ENCODE results near the gene STIM2.

Gene STIM2

GRCh38 chr4:26996745-26997144 lies 136.1 kb downstream of the STIM2 start:
- peaks cover 13% of the 10 kb centered on the region for H3K4me1 ChIP-seq (ENCODE audit: insufficient read depth, low read length)
- no peak overlapping the region for H3K9ac ChIP-seq (ENCODE audit: low read depth, low read length)
- no peaks in the 10 kb centered on the region for H3K27me3 ChIP-seq (ENCODE audit: insufficient read depth, low read length)
- H3K36me3 ChIP-seq (ENCODE audit: insufficient read depth, low read depth, low read length) = no peaks in the 10 kb centered on the region
- no peak overlapping the region for H3K27ac ChIP-seq (ENCODE audit: low read length)
- no peak overlapping the region for H3K4me3 ChIP-seq (ENCODE audit: low read length)
- no peaks in the 10 kb centered on the region for H3K9me3 ChIP-seq (ENCODE audit: insufficient read depth, low read depth, low read length)

DNA sequence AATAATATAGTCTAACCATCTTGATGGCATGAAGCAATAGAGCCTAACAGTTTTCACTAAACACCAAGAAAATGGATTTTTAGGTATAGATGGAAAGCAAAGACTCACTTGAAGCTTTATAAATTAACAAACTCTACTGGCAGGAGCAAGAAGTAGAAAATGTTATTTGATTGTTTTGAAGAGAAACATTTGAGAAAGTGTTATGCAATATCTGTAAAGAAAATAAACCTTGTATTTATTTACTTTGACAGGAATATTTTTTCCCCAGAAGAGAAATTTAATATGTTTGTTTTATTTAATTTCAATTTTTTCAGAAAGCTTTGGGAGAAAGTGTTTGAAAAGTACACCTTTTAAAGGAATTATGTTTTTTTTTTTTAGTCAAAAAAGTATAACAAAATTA lies 139.0 kb downstream of the STIM2 start:
- no peak overlapping the region for H3K4me3 ChIP-seq (ENCODE audit: low read length)
- no peaks in the 10 kb centered on the region for H3K36me3 ChIP-seq (ENCODE audit: insufficient read depth, low read depth, low read length)
- H3K9me3 ChIP-seq (ENCODE audit: insufficient read depth, low read depth, low read length) = no peaks in the 10 kb centered on the region
- no peak overlapping the region for H3K27ac ChIP-seq (ENCODE audit: low read length)
- no peak overlapping the region for H3K9ac ChIP-seq (ENCODE audit: low read depth, low read length)
- peaks cover 16% of the 10 kb centered on the region for H3K4me1 ChIP-seq (ENCODE audit: insufficient read depth, low read length)
- H3K27me3 ChIP-seq (ENCODE audit: insufficient read depth, low read length) = no peaks in the 10 kb centered on the region

GRCh38 chr4:27000122-27000521 lies 139.5 kb downstream of the STIM2 start:
- Histone ChIP-seq H3K4me3 (ENCODE audit: low read length) (no peak overlapping the region), H3K9me3 (ENCODE audit: insufficient read depth, low read depth, low read length) (no peaks in the 10 kb centered on the region), H3K4me1 (ENCODE audit: insufficient read depth, low read length) (peaks cover 12% of the 10 kb centered on the region), H3K27me3 (ENCODE audit: insufficient read depth, low read length) (no peaks in the 10 kb centered on the region), H3K9ac (ENCODE audit: low read depth, low read length) (no peak overlapping the region), H3K36me3 (ENCODE audit: insufficient read depth, low read depth, low read length) (no peaks in the 10 kb centered on the region), H3K27ac (ENCODE audit: low read length) (no peak overlapping the region)

DNA sequence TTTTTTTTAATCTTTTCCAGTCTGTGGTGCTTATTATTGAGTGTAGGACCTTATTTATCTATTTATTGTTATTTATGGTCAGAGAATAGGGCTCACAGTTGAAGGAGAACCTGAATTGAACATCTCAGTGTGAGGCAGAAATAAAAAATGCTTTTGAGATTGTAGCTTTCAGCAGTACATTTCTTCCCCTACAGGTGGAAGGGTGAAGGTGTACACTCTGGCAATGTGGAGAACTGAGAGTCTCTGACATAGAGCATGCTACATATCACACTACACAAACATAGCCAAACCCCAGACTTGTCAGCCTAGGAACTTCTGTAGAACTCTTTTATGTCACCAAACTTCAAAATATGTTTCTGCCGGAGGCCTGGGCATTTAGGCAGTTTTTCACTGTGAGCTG lies 140.2 kb downstream of the STIM2 start:
- no peaks in the 10 kb centered on the region for H3K9me3 ChIP-seq (ENCODE audit: insufficient read depth, low read depth, low read length)
- H3K9ac ChIP-seq (ENCODE audit: low read depth, low read length) = no peak overlapping the region

DNA sequence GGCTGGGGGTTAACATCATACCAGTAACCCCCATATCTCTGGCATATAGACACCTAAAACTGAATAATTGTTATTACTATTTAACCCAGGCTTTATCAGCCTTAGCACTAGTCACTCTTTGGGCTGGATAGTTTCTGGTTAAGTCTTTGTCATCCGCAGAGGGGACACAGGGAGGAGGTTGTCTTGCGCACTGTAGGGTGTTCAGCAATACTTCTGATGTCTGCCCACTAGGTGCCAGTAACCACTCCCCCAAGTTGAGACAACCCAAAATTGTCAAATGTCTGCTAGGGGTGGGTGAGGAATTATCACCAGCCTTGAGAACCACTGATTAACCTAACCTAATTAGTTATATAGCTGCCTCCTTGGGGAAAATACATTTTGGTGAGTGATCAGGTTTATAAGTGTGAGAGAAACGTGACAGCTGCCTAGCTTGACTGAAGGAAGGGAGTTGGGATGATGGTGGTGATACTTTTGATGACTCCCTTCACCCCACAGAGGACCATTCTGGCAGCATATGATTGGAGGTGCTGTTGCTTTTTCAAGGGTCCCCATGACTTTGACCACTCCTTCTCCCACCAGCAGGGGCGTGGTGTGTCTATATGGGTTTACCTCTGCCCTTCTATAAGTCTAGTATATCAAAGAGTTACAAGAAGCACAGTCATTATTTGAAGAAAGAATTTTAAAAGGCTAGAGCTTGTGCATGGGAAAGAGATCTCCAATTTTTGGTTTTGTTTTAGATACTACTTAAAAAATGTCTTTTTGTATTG lies 140.9 kb downstream of the STIM2 start:
- no peak overlapping the region for H3K27ac ChIP-seq (ENCODE audit: low read length)

More for the DNA sequence above, 140.2 kb downstream of the STIM2 start:
- Histone ChIP-seq H3K36me3 (ENCODE audit: insufficient read depth, low read depth, low read length) (no peaks in the 10 kb centered on the region), H3K27me3 (ENCODE audit: insufficient read depth, low read length) (no peaks in the 10 kb centered on the region), H3K4me1 (ENCODE audit: insufficient read depth, low read length) (peaks cover 7% of the 10 kb centered on the region), H3K4me3 (ENCODE audit: low read length) (no peak overlapping the region), H3K27ac (ENCODE audit: low read length) (no peak overlapping the region)

DNA sequence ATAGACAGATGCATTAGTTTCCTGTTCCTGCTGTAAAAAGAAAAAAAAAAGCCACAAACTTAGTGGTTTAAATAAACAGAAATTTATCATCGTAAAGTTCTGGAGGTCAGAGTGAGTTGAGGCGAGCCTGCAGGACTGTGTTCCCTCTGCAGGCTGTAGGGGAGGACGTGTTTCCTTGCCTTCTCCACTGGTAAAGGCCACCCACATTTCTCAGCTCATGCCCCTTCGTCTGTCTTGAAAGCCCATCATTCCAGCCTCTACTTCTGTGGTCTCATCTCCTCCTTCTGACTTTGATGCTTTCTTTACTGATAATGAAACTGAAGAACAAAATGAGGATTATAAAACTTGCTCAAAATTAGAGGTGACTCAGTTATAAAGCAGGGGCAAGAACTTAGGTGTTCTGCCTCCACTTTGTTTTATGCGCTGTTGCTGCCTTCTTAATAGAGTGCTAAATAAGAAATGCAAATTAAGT lies 143.0 kb downstream of the STIM2 start:
- Histone ChIP-seq H3K9me3 (ENCODE audit: insufficient read depth, low read depth, low read length) (no peaks in the 10 kb centered on the region), H3K4me3 (ENCODE audit: low read length) (no peak overlapping the region), H3K36me3 (ENCODE audit: insufficient read depth, low read depth, low read length) (0 out of 2 replicates have a peak, but pooled peaks cover under 1% of the 10 kb centered on the region), H3K4me1 (ENCODE audit: insufficient read depth, low read length) (peaks cover 7% of the 10 kb centered on the region), H3K27ac (ENCODE audit: low read length) (no peak overlapping the region), H3K27me3 (ENCODE audit: insufficient read depth, low read length) (no peaks in the 10 kb centered on the region), H3K9ac (ENCODE audit: low read depth, low read length) (no peak overlapping the region)

More for the DNA sequence above, 140.9 kb downstream of the STIM2 start:
- Histone ChIP-seq H3K4me1 (ENCODE audit: insufficient read depth, low read length) (peaks cover 7% of the 10 kb centered on the region), H3K27me3 (ENCODE audit: insufficient read depth, low read length) (no peaks in the 10 kb centered on the region), H3K4me3 (ENCODE audit: low read length) (no peak overlapping the region), H3K36me3 (ENCODE audit: insufficient read depth, low read depth, low read length) (no peaks in the 10 kb centered on the region), H3K9me3 (ENCODE audit: insufficient read depth, low read depth, low read length) (no peaks in the 10 kb centered on the region), H3K9ac (ENCODE audit: low read depth, low read length) (no peak overlapping the region)

- H3K36me3 ChIP-seq (ENCODE audit: insufficient read depth, low read depth, low read length) = peaks cover 10% of the 10 kb centered on the region; the same call in 1 of the 2 replicates
- peaks cover 7% of the 10 kb centered on the region for H3K4me1 ChIP-seq (ENCODE audit: insufficient read depth, low read length)
- H3K4me3 ChIP-seq (ENCODE audit: low read length) = no peak overlapping the region
- no peaks in the 10 kb centered on the region for H3K27me3 ChIP-seq (ENCODE audit: insufficient read depth, low read length)
- no peak overlapping the region for H3K9ac ChIP-seq (ENCODE audit: low read depth, low read length)
- H3K27ac ChIP-seq (ENCODE audit: low read length) = no peak overlapping the region
- no peaks in the 10 kb centered on the region for H3K9me3 ChIP-seq (ENCODE audit: insufficient read depth, low read depth, low read length)
These were observed 144.9 kb downstream of the STIM2 start for GRCh38 chr4:27005501-27005900.

DNA sequence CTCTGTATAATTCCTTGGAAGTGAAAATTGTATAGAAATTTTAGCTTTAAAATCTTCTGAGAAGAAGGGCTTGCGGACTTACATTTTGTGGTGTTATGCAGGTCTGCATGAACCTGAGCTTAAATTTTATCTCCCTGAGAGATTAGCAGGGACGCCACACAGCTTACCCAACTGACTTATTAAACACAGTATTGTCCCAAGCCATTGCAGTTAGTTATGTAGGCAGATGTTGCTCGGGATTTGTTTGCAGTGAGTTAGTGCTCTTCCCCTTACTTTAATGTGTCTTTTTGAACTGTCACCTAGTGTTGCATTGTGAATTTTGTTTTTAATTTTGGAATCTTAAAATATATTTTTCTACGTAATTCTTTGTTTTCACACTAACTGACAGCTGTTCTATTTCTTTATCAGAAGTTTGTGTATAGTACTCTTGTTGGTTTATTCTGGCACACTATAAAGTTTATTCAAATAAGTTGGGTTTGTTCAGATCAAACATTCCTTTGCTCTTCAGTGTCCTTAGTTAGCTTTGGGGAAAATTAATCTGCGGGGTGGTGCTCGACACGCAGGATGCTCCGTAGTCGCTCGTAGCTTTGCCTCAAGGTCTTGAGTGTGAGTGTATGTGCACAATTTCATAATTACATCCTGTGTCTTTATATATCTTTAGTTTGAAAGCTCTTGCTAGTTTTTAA lies 145.4 kb downstream of the STIM2 start:
- no peak overlapping the region for H3K4me3 ChIP-seq (ENCODE audit: low read length)
- H3K27ac ChIP-seq (ENCODE audit: low read length) = no peak overlapping the region
- H3K36me3 ChIP-seq (ENCODE audit: insufficient read depth, low read depth, low read length) = peaks cover 10% of the 10 kb centered on the region; the same call in 1 of the 2 replicates
- H3K4me1 ChIP-seq (ENCODE audit: insufficient read depth, low read length) = peaks cover 7% of the 10 kb centered on the region
- no peak overlapping the region for H3K9ac ChIP-seq (ENCODE audit: low read depth, low read length)
- H3K27me3 ChIP-seq (ENCODE audit: insufficient read depth, low read length) = no peaks in the 10 kb centered on the region
- no peaks in the 10 kb centered on the region for H3K9me3 ChIP-seq (ENCODE audit: insufficient read depth, low read depth, low read length)

GRCh38 chr4:27006646-27007045 lies 146.0 kb downstream of the STIM2 start:
- no peak overlapping the region for H3K27ac ChIP-seq (ENCODE audit: low read length)

GRCh38 chr4:27007507-27007906 lies 146.9 kb downstream of the STIM2 start:
- H3K4me1 ChIP-seq (ENCODE audit: insufficient read depth, low read length) = peaks cover 7% of the 10 kb centered on the region
- no peaks in the 10 kb centered on the region for H3K9me3 ChIP-seq (ENCODE audit: insufficient read depth, low read depth, low read length)
- no peaks in the 10 kb centered on the region for H3K27me3 ChIP-seq (ENCODE audit: insufficient read depth, low read length)
- no peak overlapping the region for H3K4me3 ChIP-seq (ENCODE audit: low read length)
- H3K9ac ChIP-seq (ENCODE audit: low read depth, low read length) = no peak overlapping the region
- peaks cover 10% of the 10 kb centered on the region; the same call in 1 of the 2 replicates for H3K36me3 ChIP-seq (ENCODE audit: insufficient read depth, low read depth, low read length)
- no peak overlapping the region for H3K27ac ChIP-seq (ENCODE audit: low read length)

More at GRCh38 chr4:27006646-27007045, 146.0 kb downstream of the STIM2 start:
- H3K27me3 ChIP-seq (ENCODE audit: insufficient read depth, low read length) = no peaks in the 10 kb centered on the region
- H3K9me3 ChIP-seq (ENCODE audit: insufficient read depth, low read depth, low read length) = no peaks in the 10 kb centered on the region
- H3K4me1 ChIP-seq (ENCODE audit: insufficient read depth, low read length) = peaks cover 7% of the 10 kb centered on the region
- no peak overlapping the region for H3K4me3 ChIP-seq (ENCODE audit: low read length)
- peaks cover 10% of the 10 kb centered on the region; the same call in 1 of the 2 replicates for H3K36me3 ChIP-seq (ENCODE audit: insufficient read depth, low read depth, low read length)
- H3K9ac ChIP-seq (ENCODE audit: low read depth, low read length) = no peak overlapping the region

DNA sequence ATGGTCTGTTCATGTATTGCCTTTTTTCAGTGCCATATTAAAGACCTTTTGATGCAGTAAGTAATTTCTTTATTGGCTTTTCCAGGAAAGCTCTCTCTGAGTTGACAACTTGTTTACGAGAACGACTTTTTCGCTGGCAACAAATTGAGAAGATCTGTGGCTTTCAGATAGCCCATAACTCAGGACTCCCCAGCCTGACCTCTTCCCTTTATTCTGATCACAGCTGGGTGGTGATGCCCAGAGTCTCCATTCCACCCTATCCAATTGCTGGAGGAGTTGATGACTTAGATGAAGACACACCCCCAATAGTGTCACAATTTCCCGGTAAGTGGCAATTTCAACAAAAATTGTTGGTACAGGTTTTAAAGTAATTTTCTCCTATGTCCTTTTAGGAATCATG lies 148.0 kb downstream of the STIM2 start:
- Histone ChIP-seq H3K27me3 (ENCODE audit: insufficient read depth, low read length) (no peaks in the 10 kb centered on the region), H3K4me1 (ENCODE audit: insufficient read depth, low read length) (no peaks in the 10 kb centered on the region), H3K36me3 (ENCODE audit: insufficient read depth, low read depth, low read length) (peaks cover 10% of the 10 kb centered on the region; the same call in 1 of the 2 replicates), H3K4me3 (ENCODE audit: low read length) (no peak overlapping the region), H3K27ac (ENCODE audit: low read length) (no peak overlapping the region), H3K9me3 (ENCODE audit: insufficient read depth, low read depth, low read length) (no peaks in the 10 kb centered on the region), H3K9ac (ENCODE audit: low read depth, low read length) (no peak overlapping the region)

GRCh38 chr4:27009539-27009938 lies 148.9 kb downstream of the STIM2 start:
- no peak overlapping the region for H3K27ac ChIP-seq (ENCODE audit: low read length)
- no peaks in the 10 kb centered on the region for H3K4me1 ChIP-seq (ENCODE audit: insufficient read depth, low read length)
- H3K4me3 ChIP-seq (ENCODE audit: low read length) = no peak overlapping the region
- no peak overlapping the region for H3K9ac ChIP-seq (ENCODE audit: low read depth, low read length)
- no peaks in the 10 kb centered on the region for H3K9me3 ChIP-seq (ENCODE audit: insufficient read depth, low read depth, low read length)
- no peaks in the 10 kb centered on the region for H3K27me3 ChIP-seq (ENCODE audit: insufficient read depth, low read length)
- H3K36me3 ChIP-seq (ENCODE audit: insufficient read depth, low read depth, low read length) = peaks cover 10% of the 10 kb centered on the region; the same call in 1 of the 2 replicates
